A673 (cell line): ENCODE data around the gene MSRB1.

Experiments
- EZH2 ChIP-seq: fragments of 200-600 bp; sonication (generic); IDR thresholded peaks from 2 replicates; pipeline ENCODE4 v1.6.1; 2017; ENCODE audit warnings: borderline replicate concordance, low read depth, mild to moderate bottlenecking, mixed read lengths, antibody characterized with exemption, low read length; ENCODE audit not compliant: poor library complexity, severe bottlenecking
- TF ChIP-seq, protein P1 (sequence below): fragments of 300-800, 200-600 bp; sonication (generic); conservative IDR thresholded peaks from 2 replicates; pipeline ENCODE4 v1.5.1; 2017; ENCODE audit warnings: low read depth, mild to moderate bottlenecking, antibody characterized with exemption, low read length, moderate library complexity, mixed read lengths

DNA sequence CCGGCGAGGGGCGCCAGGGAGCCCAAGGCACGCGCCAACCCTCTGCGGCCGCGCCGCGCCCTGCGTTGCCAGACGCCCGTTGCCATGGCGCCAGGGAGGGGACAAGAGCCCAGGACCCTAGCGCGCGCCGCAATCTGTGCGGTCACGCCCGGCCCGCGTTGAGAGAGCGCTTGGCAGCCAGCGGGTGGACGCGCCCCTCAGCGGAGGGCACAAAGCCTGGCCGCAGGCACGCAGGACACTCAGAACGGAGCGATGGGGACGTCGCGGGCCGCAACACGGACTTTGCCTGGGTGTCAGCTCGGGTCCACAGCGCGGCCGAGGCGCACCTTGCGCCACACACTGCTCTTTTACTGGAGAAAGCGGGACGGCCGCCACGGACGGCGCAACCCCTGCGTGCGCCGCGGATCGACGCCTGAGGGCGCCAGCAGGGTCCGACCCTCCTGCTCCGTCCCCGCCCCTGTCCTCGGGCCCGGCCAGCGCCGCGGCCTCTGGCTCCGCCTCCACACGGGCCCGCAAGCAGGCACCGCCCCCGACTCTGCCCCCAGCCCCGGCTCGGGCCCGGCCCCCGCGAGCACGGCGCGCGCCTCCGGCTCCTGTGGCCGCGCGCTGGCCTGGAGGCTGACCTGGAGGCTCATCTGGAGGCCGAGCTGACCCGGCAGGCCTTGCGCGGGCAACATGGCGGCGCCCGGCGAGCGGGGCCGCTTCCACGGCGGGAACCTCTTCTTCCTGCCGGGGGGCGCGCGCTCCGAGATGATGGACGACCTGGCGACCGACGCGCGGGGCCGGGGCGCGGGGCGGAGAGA lies 40.7 kb upstream of the MSRB1 start, which contains the start of gene GFER:
- TF ChIP-seq, protein P1, sequence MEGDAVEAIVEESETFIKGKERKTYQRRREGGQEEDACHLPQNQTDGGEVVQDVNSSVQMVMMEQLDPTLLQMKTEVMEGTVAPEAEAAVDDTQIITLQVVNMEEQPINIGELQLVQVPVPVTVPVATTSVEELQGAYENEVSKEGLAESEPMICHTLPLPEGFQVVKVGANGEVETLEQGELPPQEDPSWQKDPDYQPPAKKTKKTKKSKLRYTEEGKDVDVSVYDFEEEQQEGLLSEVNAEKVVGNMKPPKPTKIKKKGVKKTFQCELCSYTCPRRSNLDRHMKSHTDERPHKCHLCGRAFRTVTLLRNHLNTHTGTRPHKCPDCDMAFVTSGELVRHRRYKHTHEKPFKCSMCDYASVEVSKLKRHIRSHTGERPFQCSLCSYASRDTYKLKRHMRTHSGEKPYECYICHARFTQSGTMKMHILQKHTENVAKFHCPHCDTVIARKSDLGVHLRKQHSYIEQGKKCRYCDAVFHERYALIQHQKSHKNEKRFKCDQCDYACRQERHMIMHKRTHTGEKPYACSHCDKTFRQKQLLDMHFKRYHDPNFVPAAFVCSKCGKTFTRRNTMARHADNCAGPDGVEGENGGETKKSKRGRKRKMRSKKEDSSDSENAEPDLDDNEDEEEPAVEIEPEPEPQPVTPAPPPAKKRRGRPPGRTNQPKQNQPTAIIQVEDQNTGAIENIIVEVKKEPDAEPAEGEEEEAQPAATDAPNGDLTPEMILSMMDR = peak; percentile 45
- TF ChIP-seq EZH2 = no peak
